ENCODE results near the gene TMC3. TPM values are rescaled to one million over a fixed set of nuclear protein-coding genes. Genes with fewer than 3 reads are reported as not detected.

The TMC3 gene
- total RNA-seq, 1 experiment from 2014 or later: not detected

DNA sequence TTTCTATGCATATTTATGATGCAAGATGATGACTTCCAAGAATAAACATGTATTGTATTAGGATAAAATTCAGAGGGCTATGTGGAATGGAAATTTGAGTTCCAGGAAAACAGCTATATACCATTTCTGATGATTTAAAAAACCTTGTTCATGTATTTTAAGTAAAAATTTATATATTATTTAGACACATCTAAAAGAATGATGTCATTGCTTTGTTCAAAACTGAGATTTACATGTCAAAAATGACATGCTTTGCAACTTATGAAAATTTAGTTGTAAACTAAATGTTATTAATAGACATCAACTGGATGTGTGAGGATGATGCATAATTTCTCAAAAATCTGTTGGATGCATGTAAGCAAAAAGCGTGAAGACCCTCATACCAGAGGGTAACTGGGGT lies 52.3 kb downstream of the TMC3 start:
- Mint-ChIP-seq H3K27me3 (ENCODE audit: unreplicated experiment) (peaks cover 10% of the 10 kb centered on the region), H3K4me1 (ENCODE audit: low read depth, unreplicated experiment) (peaks cover 11% of the 10 kb centered on the region), H3K27ac (ENCODE audit: unreplicated experiment) (no peak overlapping the region), H3K4me3 (ENCODE audit: low read depth, unreplicated experiment) (no peak overlapping the region), H3K36me3 (ENCODE audit: insufficient read depth, unreplicated experiment) (peaks cover 14% of the 10 kb centered on the region), H3K9me3 (ENCODE audit: low read depth, unreplicated experiment) (no peaks in the 10 kb centered on the region)
- CTCF ChIA-PET: interaction anchor here (0.6 to 0.7 kb wide), 2 partner anchors 592 to 711 kb away, joined by 3 to 4 read pairs; no protein-coding TSS in a partner anchor
- no peak for DNase-seq
- TF ChIP-seq, protein P1, sequence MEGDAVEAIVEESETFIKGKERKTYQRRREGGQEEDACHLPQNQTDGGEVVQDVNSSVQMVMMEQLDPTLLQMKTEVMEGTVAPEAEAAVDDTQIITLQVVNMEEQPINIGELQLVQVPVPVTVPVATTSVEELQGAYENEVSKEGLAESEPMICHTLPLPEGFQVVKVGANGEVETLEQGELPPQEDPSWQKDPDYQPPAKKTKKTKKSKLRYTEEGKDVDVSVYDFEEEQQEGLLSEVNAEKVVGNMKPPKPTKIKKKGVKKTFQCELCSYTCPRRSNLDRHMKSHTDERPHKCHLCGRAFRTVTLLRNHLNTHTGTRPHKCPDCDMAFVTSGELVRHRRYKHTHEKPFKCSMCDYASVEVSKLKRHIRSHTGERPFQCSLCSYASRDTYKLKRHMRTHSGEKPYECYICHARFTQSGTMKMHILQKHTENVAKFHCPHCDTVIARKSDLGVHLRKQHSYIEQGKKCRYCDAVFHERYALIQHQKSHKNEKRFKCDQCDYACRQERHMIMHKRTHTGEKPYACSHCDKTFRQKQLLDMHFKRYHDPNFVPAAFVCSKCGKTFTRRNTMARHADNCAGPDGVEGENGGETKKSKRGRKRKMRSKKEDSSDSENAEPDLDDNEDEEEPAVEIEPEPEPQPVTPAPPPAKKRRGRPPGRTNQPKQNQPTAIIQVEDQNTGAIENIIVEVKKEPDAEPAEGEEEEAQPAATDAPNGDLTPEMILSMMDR (IDR thresholded peaks at IDR 0.05; ENCODE audit: unreplicated experiment): no peak
- intact Hi-C loops (cut with micrococcal nuclease; ENCODE audit: unreplicated experiment): no loop called here
- no TSS peak for BruUV-seq (replicated peaks)

DNA sequence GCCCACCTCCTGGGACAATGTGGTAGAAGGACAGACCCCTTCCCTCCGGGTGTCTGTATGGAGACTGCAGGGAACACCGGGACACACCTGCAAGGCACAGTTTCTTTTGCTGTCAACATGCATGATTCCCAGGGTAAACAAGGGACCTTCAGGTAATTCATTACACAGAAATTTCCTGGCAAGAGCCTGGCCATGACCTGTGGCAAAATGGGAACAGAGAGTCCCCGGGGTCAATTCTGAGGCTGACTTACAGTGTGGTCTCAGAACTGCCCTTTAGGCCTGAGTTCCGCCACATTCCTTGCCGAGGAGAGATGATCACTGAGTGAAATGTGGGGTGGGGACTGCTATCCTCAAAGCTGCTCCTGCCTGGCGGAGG lies 56.4 kb downstream of the TMC3 start:
- H3K27ac Mint-ChIP-seq (ENCODE audit: unreplicated experiment): no peak overlapping the region
- TF ChIP-seq, protein P1 (IDR thresholded peaks at IDR 0.05; ENCODE audit: unreplicated experiment): no peak
- intact Hi-C loops (cut with micrococcal nuclease; ENCODE audit: unreplicated experiment): no loop called here
- CTCF ChIA-PET: interaction anchor here (0.6 kb wide), 1 partner anchor 217 kb away, joined by 3 read pairs; no protein-coding TSS in a partner anchor
- H3K36me3 Mint-ChIP-seq (ENCODE audit: insufficient read depth, unreplicated experiment): no peaks in the 10 kb centered on the region
- no peak overlapping the region for H3K4me3 Mint-ChIP-seq (ENCODE audit: low read depth, unreplicated experiment)
- H3K4me1 Mint-ChIP-seq (ENCODE audit: low read depth, unreplicated experiment): peaks cover 9% of the 10 kb centered on the region
- no peaks in the 10 kb centered on the region for H3K27me3 Mint-ChIP-seq (ENCODE audit: unreplicated experiment)
- BruUV-seq (replicated peaks): no TSS peak
- no peaks in the 10 kb centered on the region for H3K9me3 Mint-ChIP-seq (ENCODE audit: low read depth, unreplicated experiment)
- DNase-seq: no peak

DNA sequence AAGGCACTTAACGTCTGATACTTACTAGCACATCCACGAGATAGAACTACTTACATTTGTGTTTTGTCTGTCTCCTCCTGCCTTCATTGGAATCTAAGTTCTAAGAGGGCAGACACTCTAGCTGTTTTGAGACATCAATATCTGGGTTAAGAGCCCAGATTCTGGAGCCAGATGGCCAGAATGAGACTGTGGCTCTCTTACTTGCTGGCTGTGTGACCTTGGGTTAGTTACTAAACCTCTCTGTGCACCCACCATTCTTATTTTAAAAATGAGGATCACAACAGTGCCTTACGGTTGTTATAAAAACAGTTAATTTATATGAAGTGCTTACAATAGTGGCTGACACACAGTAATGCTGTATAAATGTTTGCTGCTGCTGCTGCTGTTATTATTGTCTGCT lies 57.7 kb downstream of the TMC3 start:
- Mint-ChIP-seq H3K4me1 (ENCODE audit: low read depth, unreplicated experiment) (peaks cover 10% of the 10 kb centered on the region), H3K36me3 (ENCODE audit: insufficient read depth, unreplicated experiment) (no peaks in the 10 kb centered on the region), H3K27me3 (ENCODE audit: unreplicated experiment) (no peaks in the 10 kb centered on the region), H3K9me3 (ENCODE audit: low read depth, unreplicated experiment) (no peaks in the 10 kb centered on the region), H3K27ac (ENCODE audit: unreplicated experiment) (no peak overlapping the region), H3K4me3 (ENCODE audit: low read depth, unreplicated experiment) (no peak overlapping the region)
- intact Hi-C loops (cut with micrococcal nuclease; ENCODE audit: unreplicated experiment): no loop called here
- BruUV-seq (replicated peaks): no TSS peak
- TF ChIP-seq, protein P1 (IDR thresholded peaks at IDR 0.05; ENCODE audit: unreplicated experiment): no peak
- no peak for DNase-seq
- CTCF ChIA-PET: no interaction called here

DNA sequence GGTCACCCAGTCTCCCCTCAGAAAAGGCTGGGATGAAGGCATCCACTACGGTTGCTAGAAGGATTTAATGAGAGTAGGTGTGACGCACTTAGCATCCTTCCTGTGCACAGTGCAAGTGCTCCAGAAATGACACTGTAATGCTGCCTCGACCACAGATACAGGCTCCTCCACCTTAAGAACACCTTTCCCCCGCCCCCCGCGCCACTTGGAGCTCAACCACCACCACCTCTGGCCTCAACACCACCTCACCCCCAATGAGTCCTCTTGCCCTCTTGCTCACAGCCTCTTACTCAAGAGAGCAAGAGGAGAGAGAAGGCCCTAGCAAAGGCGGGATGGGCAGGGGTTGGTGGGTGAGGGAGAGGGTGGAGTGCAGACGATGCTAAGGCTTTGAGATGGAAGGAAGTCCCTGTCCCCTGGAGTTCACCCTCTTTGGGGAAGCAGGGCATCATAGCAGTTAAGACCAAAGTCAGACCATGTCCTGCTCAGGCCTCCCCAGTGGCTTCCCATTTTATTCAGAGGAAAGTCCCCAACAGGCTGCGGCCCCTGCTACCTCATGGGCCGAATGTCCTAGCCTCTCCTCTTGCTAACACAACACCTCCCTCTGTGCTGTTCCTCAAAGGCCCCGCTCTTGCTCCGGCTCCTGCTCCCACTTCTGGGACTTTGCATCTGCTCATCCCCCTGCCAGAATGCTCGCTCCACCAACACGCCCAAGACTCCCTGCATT lies 58.4 kb downstream of the TMC3 start:
- Mint-ChIP-seq H3K27ac (ENCODE audit: unreplicated experiment) (no peak overlapping the region), H3K4me1 (ENCODE audit: low read depth, unreplicated experiment) (peaks cover 10% of the 10 kb centered on the region), H3K36me3 (ENCODE audit: insufficient read depth, unreplicated experiment) (no peaks in the 10 kb centered on the region), H3K9me3 (ENCODE audit: low read depth, unreplicated experiment) (no peaks in the 10 kb centered on the region), H3K27me3 (ENCODE audit: unreplicated experiment) (no peaks in the 10 kb centered on the region), H3K4me3 (ENCODE audit: low read depth, unreplicated experiment) (no peak overlapping the region)
- DNase-seq: no peak
- CTCF ChIA-PET: interaction anchor here (0.6 kb wide), 1 partner anchor 1066 kb away, joined by 3 read pairs; no protein-coding TSS in a partner anchor
- intact Hi-C loops (cut with micrococcal nuclease; ENCODE audit: unreplicated experiment): no loop called here
- TF ChIP-seq, protein P1 (IDR thresholded peaks at IDR 0.05; ENCODE audit: unreplicated experiment): no peak
- no TSS peak for BruUV-seq (replicated peaks)

Data from Calu3 (cell line).